HCT116 (cell line): ENCODE results near the gene MYLK2.

Experiments
- CTCF ChIP-seq, 3 experiments: fragments of 200-600 bp in 1 of 3; sonication (generic) in 1 of 3; IDR thresholded peaks in 2 of 3; conservative IDR thresholded peaks in 1 of 3; 2 replicates each; pipeline ENCODE4 v1.5.1; 2012 to 2017; ENCODE audit warnings: low read depth in 2 of 3, low read length in 2 of 3, antibody characterized with exemption in 1 of 3, borderline replicate concordance in 1 of 3, control low read depth in 1 of 3, mild to moderate bottlenecking in 1 of 3, mixed read lengths in 1 of 3, mixed run types in 1 of 3, moderate library complexity in 1 of 3; ENCODE audit not compliant: insufficient read depth in 1 of 3
- EZH2 ChIP-seq: fragments of 200-600 bp; sonication (generic); IDR thresholded peaks from 2 replicates; pipeline ENCODE4 v1.6.1; 2017; ENCODE audit warnings: antibody characterized with exemption, mixed run types
- POLR2AphosphoS5 ChIP-seq: IDR thresholded peaks from 2 replicates; pipeline ENCODE4 v1.6.1; 2011; ENCODE audit warnings: mild to moderate bottlenecking, low read depth, low read length, moderate library complexity
- ZFX ChIP-seq: fragments of 450-650 bp; IDR thresholded peaks from 2 replicates; pipeline ENCODE4 v1.6.1; 2017

GRCh38 chr20:31811796-31812728 lies 7.1 kb upstream of the MYLK2 start:
- no peak for TF ChIP-seq CTCF (IDR thresholded peaks at IDR 0.05 in 2 of 3, conservative IDR thresholded peaks at IDR 0.05 in 1 of 3; ENCODE audit: borderline replicate concordance in 1 of 3, insufficient read depth in 1 of 3, low read depth in 2 of 3, low read length in 2 of 3)
- 0 out of 2 replicates have a peak, but pooled peaks have one; percentile 18 for TF ChIP-seq POLR2AphosphoS5
- no peak for TF ChIP-seq ZFX
- TF ChIP-seq EZH2 = no peak
